ENCODE measurements around the gene TSPAN14.
A peak's percentile ranks its signal among the peaks of the same experiment; 100 is the strongest.

The TSPAN14 gene

DNA sequence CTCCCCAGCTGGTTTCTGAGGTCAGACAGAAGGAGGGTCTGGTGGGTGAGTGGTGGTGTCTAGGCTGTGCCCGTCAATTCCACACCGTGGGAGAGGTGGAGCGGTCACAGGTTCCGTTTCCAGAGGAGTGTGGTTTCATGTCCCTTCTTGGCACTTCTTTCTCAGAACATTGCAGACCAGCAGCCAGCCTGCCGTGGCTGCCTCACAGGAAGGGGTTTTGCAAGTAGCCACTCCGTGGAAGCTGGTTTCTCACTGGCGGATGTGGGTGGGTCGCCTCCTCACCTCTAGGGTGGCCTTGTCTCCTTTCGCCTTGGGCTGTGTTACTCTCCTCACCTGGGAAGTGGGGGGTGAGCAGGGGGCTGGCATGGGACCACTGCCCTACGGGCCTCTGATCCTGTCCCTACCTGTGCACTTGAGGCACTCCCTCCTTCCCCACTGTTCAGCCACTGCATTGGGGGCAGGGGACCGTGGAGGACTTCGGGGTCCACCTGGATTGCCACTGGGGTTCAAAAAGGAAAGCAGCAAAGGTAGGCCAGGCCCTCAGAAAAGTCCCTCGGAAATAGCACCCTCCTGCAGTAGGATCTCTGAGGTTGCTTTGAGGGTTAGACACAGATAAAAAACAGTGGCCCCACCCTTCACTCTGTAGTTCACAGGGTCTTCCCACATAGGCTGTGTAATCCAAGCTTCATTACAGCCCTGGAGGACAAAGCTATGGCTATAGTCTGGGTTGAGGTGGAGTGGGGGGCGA, 33.9 kb downstream of the TSPAN14 start:
- no peak for DNase-seq (ENCODE audit: low read depth)

GRCh38 chr10:80488539-80489066, 34.5 kb downstream of the TSPAN14 start:
- no peak for DNase-seq (ENCODE audit: low read depth)

- DNase-seq (ENCODE audit: low read depth): no peak
These were observed 35.4 kb downstream of the TSPAN14 start for GRCh38 chr10:80489371-80490112.

DNA sequence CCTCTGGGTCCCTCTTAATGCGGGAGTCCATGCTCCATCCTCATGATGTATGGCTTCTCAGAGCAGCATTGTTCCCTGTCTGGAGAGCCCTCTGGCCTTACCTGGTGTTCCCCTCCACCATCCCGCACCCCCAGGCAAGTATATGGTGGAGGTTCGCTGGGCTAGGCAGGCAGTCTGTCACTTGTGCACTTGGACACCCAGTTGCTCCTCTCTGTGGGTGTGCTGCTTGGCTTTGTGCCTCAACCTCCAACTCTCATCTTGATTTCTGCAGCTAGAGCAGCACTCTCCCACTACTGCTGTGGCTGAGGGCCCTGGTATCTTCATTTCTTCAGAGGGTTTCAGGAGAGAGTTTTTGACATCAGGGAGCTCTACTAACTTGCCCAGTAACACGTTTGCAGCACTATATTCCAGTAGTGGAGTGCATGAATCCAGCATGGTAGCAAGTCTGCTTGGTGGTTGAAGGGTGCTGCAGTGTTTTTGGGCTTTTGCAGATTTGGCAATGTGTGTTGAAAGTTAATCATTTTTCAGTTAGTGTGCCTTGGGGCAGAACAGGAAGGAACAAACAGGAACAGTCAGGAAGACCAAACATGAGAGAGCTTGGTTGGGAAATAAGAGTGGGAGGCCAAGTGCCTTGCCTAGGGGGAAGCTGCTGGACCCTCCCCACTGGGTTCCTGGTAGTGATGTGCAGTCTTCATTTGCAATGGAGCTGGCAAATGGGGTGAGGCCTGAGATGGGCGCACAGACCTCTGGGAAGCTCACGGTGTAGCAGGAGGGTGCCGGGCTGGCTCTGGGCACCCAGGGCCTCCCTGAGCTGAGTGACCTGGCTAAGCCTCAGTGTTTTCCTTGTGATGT, 37.4 kb downstream of the TSPAN14 start:
- no peak for DNase-seq (ENCODE audit: low read depth)

GRCh38 chr10:80492848-80493521, 38.9 kb downstream of the TSPAN14 start:
- no peak for DNase-seq (ENCODE audit: low read depth)

- peak; percentile 89 for DNase-seq (ENCODE audit: low read depth)
These were observed 39.5 kb downstream of the TSPAN14 start for GRCh38 chr10:80493522-80494051.

DNA sequence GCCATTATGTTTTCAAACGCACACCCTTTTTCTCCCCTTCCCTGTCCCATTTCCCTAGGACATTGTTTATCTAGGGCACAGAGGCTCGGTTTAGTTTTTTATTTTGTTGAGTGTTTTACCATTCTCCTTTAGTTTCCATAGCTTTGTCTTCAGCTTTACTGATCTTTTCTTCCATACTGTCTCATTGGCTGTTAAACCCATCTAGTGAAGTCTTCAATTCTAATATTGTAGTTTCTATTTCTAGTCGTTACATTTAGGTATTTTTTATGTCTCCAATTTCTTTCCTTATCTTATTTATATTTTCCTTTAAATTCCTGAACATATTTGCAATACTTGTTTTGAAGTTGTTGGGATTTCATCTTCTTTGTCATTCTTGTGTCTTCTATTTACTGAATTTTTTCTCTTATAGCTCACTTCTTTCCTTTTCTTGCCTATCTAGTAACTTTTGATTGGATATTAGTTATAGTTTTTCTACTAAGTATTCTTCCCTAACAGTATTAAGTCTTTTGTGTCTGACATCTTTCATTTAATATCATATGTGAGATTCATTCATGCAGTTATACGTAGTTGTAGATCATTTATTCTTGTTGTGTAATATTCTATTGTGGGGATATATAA, 42.6 kb downstream of the TSPAN14 start:
- DNase-seq (ENCODE audit: low read depth): no peak

- DNase-seq (ENCODE audit: low read depth): peak; percentile 90
These were observed 43.3 kb downstream of the TSPAN14 start for GRCh38 chr10:80497187-80498077.

GRCh38 chr10:80498078-80498832, 44.1 kb downstream of the TSPAN14 start:
- no peak for DNase-seq (ENCODE audit: low read depth)

GRCh38 chr10:80498833-80499741, 45.0 kb downstream of the TSPAN14 start:
- peak; percentile 99 for DNase-seq (ENCODE audit: low read depth)

GRCh38 chr10:80500572-80501380, 46.7 kb downstream of the TSPAN14 start:
- DNase-seq (ENCODE audit: low read depth): no peak

GRCh38 chr10:80501381-80501912, 47.3 kb downstream of the TSPAN14 start:
- DNase-seq (ENCODE audit: low read depth): no peak

DNA sequence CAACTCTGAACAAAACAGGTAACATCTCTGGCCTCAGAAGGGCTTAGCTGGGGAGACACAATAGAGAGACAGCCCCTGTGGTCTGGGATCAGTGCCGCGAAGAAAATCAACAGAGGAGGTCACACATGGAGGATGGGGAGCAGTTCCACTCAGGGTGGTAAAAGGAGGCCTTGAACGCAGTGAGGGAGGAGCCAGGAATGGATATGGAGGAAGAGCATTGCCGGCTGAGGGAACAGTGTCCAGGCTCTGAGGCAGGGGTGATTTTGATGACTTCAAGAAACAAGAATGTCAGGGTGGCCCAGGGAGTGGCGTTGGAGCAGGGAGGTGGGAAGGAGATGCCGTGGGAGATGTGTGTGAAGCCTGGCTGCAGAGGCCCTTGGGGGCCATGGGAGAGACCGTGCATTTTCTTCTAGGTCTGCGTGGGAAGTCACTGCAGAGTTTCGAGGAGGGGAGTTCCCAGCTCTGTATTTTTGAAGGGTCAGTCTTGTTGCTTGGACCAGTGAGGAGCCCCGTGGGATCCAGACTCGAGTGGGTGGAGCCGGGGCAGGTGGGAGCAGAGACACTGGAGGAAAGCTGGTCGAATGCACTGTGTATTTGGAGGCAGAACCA, 47.9 kb downstream of the TSPAN14 start:
- DNase-seq (ENCODE audit: low read depth): no peak

DNA sequence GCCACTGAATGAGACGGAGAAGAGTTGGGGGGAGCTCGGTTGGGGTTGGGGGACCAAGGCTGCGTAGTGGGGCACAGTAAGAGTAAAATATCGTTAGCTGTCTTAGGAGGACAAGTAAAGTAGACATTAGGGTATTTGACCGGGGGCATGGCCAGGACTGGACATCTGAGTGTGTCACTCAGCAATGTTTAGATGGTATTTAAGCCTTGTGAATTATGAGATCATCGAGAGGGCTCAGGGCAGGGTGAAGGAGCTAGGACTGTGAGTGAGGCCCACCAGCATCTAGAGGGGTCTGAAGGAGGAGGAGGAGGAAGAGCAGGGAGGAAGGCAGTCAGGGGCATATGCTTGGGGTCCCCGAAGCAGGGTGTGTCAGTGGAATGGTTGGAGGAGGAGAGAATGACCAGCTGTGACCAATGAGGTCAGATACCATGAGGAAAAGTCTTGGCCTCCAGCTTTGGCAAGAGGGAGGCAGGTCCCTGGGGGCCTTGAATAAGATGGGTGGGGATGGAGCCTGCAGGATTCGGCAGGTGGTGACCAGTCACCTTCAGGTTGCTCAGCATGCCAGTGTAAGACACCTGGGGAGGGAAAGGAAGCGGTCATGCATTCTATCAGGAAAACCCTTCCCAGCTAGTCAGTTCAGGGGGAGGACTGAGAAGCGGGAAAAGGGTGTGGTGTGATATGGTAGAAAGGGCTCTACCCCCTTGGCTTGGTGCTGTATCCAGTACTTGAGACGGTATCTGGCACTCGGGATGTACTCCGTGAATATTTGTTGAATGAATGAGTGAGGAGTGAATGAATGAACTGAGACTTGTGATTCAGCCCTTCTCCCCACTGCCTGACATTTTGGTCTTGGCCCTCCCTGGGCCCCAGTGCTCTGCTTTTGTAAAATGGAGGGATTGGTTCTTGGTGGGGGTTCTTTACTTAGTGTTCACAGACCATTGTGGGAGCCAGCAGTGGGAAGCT, 48.8 kb downstream of the TSPAN14 start:
- no peak for DNase-seq (ENCODE audit: low read depth)

GRCh38 chr10:80503584-80504157, 49.6 kb downstream of the TSPAN14 start:
- DNase-seq (ENCODE audit: low read depth): no peak

All from fibroblast of gingiva (primary cell).